PFSK-1 (cell line): ENCODE data around the gene RHBDF1.

Experiments used
- FOXP2 ChIP-seq: optimal IDR thresholded peaks from 2 replicates; pipeline ENCODE3; 2011; ENCODE audit warnings: borderline replicate concordance, control low read depth, inconsistent platforms; ENCODE audit not compliant: insufficient read depth; ENCODE audit errors: extremely low read length, extremely low read depth
- POLR2AphosphoS5 ChIP-seq: IDR thresholded peaks from 2 replicates; pipeline ENCODE4 v1.6.1; 2012; ENCODE audit warnings: low read depth, mild to moderate bottlenecking, control low read depth, low read length, moderate library complexity
- SIN3A ChIP-seq: IDR thresholded peaks from 2 replicates; pipeline ENCODE4 v1.6.1; 2012; ENCODE audit warnings: mild to moderate bottlenecking, low read length, moderate library complexity, borderline replicate concordance; ENCODE audit not compliant: insufficient read depth
- TAF1 ChIP-seq: IDR thresholded peaks from 2 replicates; pipeline ENCODE4 v1.6.1; 2012; ENCODE audit warnings: low read length, control low read depth, borderline replicate concordance; ENCODE audit not compliant: insufficient read depth
- TF ChIP-seq, protein P1 (sequence below), 2 experiments: IDR thresholded peaks; 2 replicates each; pipeline versions ENCODE4 v1.6.1 to v1.8.0; 2011 to 2012; ENCODE audit warnings: low read depth in 2 of 2, low read length in 2 of 2, control low read depth in 1 of 2, inconsistent platforms in 1 of 2, mild to moderate bottlenecking in 1 of 2, moderate library complexity in 1 of 2; ENCODE audit not compliant: insufficient read depth in 1 of 2

RHBDF1 gene

DNA sequence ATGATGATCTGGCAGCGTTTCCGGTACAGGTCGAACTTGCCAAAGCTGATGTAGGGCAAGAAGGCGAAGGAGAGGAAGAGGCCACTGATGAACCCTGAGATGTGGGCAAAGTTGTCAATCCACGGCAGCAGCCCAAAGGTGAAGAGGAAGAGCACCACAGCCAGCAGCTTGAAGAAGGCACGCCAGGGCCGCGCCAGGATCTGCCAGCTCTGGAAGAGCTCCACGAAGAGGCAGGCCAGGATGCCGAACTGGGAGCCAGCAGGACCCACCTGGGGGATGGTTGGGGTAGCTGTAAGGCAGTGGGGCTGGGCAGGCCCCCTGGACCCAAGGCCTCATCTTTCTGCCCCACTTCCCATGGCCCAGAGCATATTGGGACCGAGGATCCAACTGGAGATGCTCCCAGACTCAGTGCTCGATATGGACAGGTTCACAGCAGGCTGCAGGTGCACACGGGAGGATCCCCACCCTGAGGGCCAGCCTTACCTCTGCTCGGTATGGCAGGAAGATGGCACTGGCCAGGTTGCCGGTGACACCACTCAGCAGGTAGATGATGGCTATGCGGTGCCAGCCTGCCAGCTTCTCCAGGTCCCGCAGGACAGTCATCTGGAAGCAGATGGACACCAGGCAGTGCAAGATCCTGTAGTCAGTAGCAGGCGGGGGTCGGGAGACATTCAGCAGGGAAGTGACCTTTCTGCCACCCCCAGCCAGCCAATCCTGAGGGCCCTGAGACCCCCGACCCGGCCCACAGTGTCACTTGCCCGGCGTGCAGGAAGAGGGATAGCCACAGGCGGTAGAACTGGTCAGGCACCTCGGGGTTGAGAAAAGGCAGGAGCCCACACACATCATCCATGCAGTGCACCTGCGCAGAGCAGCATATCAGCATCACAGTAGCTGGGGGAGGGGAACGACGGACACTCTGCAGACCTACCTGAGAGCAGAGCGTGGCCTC is 13.7 kb downstream of the RHBDF1 start:
- TF ChIP-seq SIN3A = no peak
- no peak for TF ChIP-seq FOXP2
- TF ChIP-seq, protein P1, sequence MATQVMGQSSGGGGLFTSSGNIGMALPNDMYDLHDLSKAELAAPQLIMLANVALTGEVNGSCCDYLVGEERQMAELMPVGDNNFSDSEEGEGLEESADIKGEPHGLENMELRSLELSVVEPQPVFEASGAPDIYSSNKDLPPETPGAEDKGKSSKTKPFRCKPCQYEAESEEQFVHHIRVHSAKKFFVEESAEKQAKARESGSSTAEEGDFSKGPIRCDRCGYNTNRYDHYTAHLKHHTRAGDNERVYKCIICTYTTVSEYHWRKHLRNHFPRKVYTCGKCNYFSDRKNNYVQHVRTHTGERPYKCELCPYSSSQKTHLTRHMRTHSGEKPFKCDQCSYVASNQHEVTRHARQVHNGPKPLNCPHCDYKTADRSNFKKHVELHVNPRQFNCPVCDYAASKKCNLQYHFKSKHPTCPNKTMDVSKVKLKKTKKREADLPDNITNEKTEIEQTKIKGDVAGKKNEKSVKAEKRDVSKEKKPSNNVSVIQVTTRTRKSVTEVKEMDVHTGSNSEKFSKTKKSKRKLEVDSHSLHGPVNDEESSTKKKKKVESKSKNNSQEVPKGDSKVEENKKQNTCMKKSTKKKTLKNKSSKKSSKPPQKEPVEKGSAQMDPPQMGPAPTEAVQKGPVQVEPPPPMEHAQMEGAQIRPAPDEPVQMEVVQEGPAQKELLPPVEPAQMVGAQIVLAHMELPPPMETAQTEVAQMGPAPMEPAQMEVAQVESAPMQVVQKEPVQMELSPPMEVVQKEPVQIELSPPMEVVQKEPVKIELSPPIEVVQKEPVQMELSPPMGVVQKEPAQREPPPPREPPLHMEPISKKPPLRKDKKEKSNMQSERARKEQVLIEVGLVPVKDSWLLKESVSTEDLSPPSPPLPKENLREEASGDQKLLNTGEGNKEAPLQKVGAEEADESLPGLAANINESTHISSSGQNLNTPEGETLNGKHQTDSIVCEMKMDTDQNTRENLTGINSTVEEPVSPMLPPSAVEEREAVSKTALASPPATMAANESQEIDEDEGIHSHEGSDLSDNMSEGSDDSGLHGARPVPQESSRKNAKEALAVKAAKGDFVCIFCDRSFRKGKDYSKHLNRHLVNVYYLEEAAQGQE (IDR thresholded peaks at IDR 0.05; ENCODE audit: insufficient read depth in 1 of 2, low read depth in 2 of 2, low read length in 2 of 2) = no peak
- no peak for TF ChIP-seq TAF1
- TF ChIP-seq POLR2AphosphoS5 = no peak; the same call in 1 of the 2 replicates

- TF ChIP-seq SIN3A = no peak
- TF ChIP-seq, protein P1 (IDR thresholded peaks at IDR 0.05; ENCODE audit: insufficient read depth in 1 of 2, low read depth in 2 of 2, low read length in 2 of 2) = no peak
- TF ChIP-seq FOXP2 = no peak
- TF ChIP-seq TAF1 = no peak
- no peak for TF ChIP-seq POLR2AphosphoS5
Measured at GRCh38 chr16:57711-58110, 14.7 kb downstream of the RHBDF1 start.

DNA sequence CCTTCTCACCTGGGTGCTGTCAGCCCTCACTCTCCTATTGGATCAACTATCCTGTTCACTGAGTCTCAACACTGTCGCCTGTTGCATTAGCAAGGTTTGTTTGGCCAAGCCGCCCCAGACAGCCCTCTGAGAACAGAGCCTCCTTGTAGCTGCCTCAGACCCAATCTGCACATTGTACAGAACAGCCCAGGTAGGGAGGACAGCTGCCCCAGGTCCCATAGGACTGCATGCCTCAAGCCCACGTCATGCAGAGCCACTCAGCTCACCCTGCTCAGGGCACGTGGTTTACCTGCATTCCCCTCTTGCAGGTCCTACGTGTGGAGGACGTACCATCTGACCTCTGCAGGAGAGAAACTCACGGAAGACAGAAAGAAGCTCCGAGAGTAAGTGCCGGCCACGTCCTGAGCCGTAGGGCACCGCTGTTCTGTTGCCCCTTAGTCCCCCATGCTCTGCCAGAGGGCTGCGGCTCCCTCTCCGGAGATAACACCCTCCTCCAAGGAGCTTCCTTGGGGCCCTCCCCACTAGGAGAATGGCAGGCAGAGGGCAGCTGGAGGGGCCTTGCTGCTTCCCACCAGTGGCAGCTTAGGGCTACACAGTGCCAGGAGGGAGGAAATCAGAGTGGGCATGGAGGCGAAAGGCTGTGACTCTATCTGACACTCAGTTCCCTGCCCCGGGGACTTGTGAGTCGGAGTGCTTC is 16.1 kb downstream of the RHBDF1 start:
- TF ChIP-seq SIN3A (no peak), TAF1 (no peak), POLR2AphosphoS5 (no peak), FOXP2 (no peak)
- TF ChIP-seq, protein P1 (IDR thresholded peaks at IDR 0.05; ENCODE audit: insufficient read depth in 1 of 2, low read depth in 2 of 2, low read length in 2 of 2) = no peak

GRCh38 chr16:55571-56136 is 16.8 kb downstream of the RHBDF1 start:
- TF ChIP-seq FOXP2 (no peak), SIN3A (no peak), POLR2AphosphoS5 (no peak), TAF1 (no peak)
- TF ChIP-seq, protein P1 (IDR thresholded peaks at IDR 0.05; ENCODE audit: insufficient read depth in 1 of 2, low read depth in 2 of 2, low read length in 2 of 2) = no peak
